Measurements from ENCODE around the gene C1orf87. TPM values are rescaled to one million over a fixed set of nuclear protein-coding genes. Genes with fewer than 3 reads are reported as not detected.

The C1orf87 gene
- total RNA-seq, 1 donor from 2014 or later = not detected

DNA sequence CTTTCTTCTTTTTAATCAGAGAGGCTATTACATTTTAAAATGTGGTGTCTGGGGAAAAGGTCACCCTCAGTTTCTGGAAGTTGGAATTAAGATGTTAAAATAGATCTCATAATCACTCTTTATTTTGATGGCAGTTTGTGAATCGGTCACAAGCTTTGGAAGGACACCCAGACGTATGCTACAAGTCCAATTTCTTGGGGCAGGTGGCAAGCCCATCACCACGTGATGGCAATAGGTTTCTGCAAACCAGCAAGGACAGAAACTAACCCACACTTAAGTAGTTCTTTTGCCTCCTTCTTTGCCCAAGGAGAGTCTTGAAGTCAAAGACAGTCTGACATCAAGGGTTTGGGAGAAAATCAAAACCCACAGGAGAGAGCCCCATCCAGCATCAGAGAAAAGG is 72.9 kb downstream of the C1orf87 start:
- Mint-ChIP-seq H3K4me1 (no peaks in the 10 kb centered on the region), H3K27me3 (peaks cover 9% of the 10 kb centered on the region), H3K9me3 (no peaks in the 10 kb centered on the region), H3K36me3 (ENCODE audit: low read depth) (no peaks in the 10 kb centered on the region), H3K27ac (no peak overlapping the region), H3K4me3 (no peak overlapping the region)
- intact Hi-C loops (cut with micrococcal nuclease) = no loop called here
- TF ChIP-seq, protein P1, sequence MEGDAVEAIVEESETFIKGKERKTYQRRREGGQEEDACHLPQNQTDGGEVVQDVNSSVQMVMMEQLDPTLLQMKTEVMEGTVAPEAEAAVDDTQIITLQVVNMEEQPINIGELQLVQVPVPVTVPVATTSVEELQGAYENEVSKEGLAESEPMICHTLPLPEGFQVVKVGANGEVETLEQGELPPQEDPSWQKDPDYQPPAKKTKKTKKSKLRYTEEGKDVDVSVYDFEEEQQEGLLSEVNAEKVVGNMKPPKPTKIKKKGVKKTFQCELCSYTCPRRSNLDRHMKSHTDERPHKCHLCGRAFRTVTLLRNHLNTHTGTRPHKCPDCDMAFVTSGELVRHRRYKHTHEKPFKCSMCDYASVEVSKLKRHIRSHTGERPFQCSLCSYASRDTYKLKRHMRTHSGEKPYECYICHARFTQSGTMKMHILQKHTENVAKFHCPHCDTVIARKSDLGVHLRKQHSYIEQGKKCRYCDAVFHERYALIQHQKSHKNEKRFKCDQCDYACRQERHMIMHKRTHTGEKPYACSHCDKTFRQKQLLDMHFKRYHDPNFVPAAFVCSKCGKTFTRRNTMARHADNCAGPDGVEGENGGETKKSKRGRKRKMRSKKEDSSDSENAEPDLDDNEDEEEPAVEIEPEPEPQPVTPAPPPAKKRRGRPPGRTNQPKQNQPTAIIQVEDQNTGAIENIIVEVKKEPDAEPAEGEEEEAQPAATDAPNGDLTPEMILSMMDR (IDR thresholded peaks at IDR 0.05) = no peak
- CTCF ChIA-PET = no interaction called here
- no peak for ATAC-seq (ENCODE audit: low read depth)
- POLR2A ChIA-PET = no interaction called here
- no peak for DNase-seq

DNA sequence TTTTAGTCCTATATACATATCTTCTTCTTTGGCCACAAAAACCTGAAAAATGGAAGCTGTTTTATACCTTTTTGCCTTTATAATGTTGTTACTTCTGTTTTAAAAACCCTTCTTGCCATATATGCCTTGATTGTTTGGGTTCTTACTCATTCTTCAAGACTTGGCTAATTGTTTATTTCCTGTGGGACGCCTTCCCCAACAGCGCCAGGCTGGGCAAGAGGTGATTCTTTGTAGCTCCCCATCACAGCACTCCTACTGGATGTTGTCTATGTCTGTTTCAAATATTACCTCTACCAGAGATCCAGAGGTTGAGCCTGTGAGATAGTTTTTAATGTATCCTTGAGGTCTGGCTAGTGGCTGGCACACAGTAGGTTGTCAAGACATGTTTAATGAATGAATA is 73.8 kb downstream of the C1orf87 start:
- CTCF ChIA-PET = no interaction called here
- Mint-ChIP-seq H3K4me1 (no peaks in the 10 kb centered on the region), H3K9me3 (no peaks in the 10 kb centered on the region), H3K27ac (no peak overlapping the region), H3K36me3 (ENCODE audit: low read depth) (no peaks in the 10 kb centered on the region), H3K4me3 (no peak overlapping the region), H3K27me3 (peaks cover 9% of the 10 kb centered on the region)
- TF ChIP-seq, protein P1 (IDR thresholded peaks at IDR 0.05) = no peak
- DNase-seq = no peak
- POLR2A ChIA-PET = no interaction called here
- ATAC-seq (ENCODE audit: low read depth) = no peak
- intact Hi-C loops (cut with micrococcal nuclease) = no loop called here

GRCh38 chr1:59999006-59999405 is 74.6 kb downstream of the C1orf87 start:
- ATAC-seq (ENCODE audit: low read depth) = no peak
- Mint-ChIP-seq H3K36me3 (ENCODE audit: low read depth) (no peaks in the 10 kb centered on the region), H3K27me3 (peaks cover 13% of the 10 kb centered on the region), H3K4me3 (no peak overlapping the region), H3K4me1 (no peaks in the 10 kb centered on the region), H3K27ac (no peak overlapping the region), H3K9me3 (no peaks in the 10 kb centered on the region)
- intact Hi-C loops (cut with micrococcal nuclease) = no loop called here
- ChIA-PET CTCF (no interaction called here), POLR2A (no interaction called here)
- DNase-seq = no peak
- TF ChIP-seq, protein P1 (IDR thresholded peaks at IDR 0.05) = no peak

GRCh38 chr1:59997479-59998115 is 76.0 kb downstream of the C1orf87 start:
- H3K27ac Mint-ChIP-seq = no peak overlapping the region
- no peak for ATAC-seq (ENCODE audit: low read depth)
- CTCF ChIA-PET = no interaction called here

DNA sequence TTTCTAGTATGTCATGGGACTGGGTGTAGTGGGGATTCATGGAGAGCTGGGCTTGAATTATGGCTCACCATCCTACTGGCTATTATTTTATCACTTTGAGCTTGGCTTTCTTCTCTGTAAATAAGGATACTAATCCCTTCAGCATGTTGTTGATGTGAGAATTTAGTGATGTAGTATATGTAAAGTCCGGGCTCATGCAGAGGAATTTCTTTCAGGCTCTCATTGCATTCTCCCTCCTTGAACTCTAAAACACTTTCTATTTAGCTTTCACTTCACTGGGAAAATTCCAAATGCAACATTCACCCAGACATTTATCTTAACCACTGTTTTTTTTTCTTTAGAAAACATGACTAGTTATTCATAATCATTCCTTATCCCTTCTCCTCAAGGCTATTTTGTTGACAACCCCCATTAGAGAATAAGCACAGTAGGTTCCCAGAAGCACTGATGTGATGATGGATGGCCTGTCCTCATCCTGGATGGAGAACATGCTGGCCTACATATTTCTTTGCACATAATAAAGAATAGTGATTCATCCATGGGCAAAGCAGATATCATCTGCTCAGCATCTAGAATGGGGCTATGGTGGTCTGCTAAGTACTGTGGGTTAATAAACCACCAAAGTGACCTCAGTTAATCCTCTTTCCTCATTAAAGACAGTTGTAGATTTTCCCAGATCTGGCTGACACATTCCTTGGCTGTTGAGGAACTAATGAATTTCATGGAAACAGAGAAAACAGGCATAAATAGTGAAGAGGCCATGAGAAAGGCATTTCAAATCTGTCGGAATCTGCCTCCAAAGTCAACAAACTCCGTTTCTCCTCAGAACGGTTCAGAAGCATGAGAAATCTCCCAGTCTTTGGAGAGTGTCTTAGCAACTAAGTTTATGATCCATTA is 79.0 kb downstream of the C1orf87 start:
- no peak overlapping the region for H3K27ac Mint-ChIP-seq
- no peaks in the 10 kb centered on the region for H3K9me3 Mint-ChIP-seq
- no peak overlapping the region for H3K4me3 Mint-ChIP-seq
- no peak for ATAC-seq (ENCODE audit: low read depth)
- TF ChIP-seq, protein P1 (IDR thresholded peaks at IDR 0.05) = no peak
- H3K36me3 Mint-ChIP-seq (ENCODE audit: low read depth) = no peaks in the 10 kb centered on the region
- no peaks in the 10 kb centered on the region for H3K4me1 Mint-ChIP-seq
- intact Hi-C loops (cut with micrococcal nuclease) = no loop called here
- H3K27me3 Mint-ChIP-seq = peaks cover 10% of the 10 kb centered on the region
- no peak for DNase-seq
- ChIA-PET CTCF (no interaction called here), POLR2A (no interaction called here)

More at GRCh38 chr1:59997479-59998115, 76.0 kb downstream of the C1orf87 start:
- Mint-ChIP-seq H3K4me1 (no peaks in the 10 kb centered on the region), H3K9me3 (no peaks in the 10 kb centered on the region), H3K4me3 (no peak overlapping the region), H3K27me3 (peaks cover 14% of the 10 kb centered on the region), H3K36me3 (ENCODE audit: low read depth) (no peaks in the 10 kb centered on the region)
- TF ChIP-seq, protein P1 (IDR thresholded peaks at IDR 0.05) = no peak
- intact Hi-C loops (cut with micrococcal nuclease) = no loop called here
- DNase-seq = no peak
- POLR2A ChIA-PET = no interaction called here

Measured in activated B cell treated with CpG ODN at 0.5 μM for 24 hours (primary cell).